Naive thymus-derived CD8-positive, alpha-beta T cell (primary cell): Measurements from ENCODE around the gene KIF26A. TPM values are rescaled to one million over a fixed set of nuclear protein-coding genes. Genes with fewer than 3 reads are reported as not detected.

Experiments used
- ATAC-seq, 2 donors: fragments of 150-1000 bp; cut with Tn5 transposase in 1 of 2; sonication (Bioruptor Pico), chemical (Tn5 transposase) in 1 of 2; 1 replicate in 1 of 2; 2 replicates in 1 of 2; pipeline ENCODE4 v1.10.0; 2021; ENCODE audit warnings: mild to moderate bottlenecking in 2 of 2, moderate library complexity in 2 of 2
- POLR2A ChIA-PET: fragments of 350-600 bp; sonication (Branson Sonifier 250); formaldehyde crosslinking; loops from one replicate; lab custom pipeline; 2021; ENCODE audit warnings: antibody characterized with exemption; lab: Charles Lee
- DNase-seq, 10 donors: peaks; one replicate each; pipeline versions ENCODE4 v3.0.0 to v3.0.0-alpha.2; 2020 to 2022
- H3K27ac Mint-ChIP-seq, 10 donors: one replicate each; pipeline ENCODE4 v1.8.0; 2020 to 2022; ENCODE audit warnings: mild to moderate bottlenecking in 10 of 10, mixed read lengths in 10 of 10, moderate library complexity in 4 of 10, inconsistent platforms in 1 of 10
- H3K27me3 Mint-ChIP-seq, 5 donors: one replicate each; pipeline ENCODE4 v1.8.0; 2021 to 2022; ENCODE audit warnings: mixed read lengths in 5 of 5
- H3K36me3 Mint-ChIP-seq, 3 donors: one replicate each; pipeline ENCODE4 v1.8.0; 2020 to 2022; ENCODE audit warnings: mixed read lengths in 3 of 3, mild to moderate bottlenecking in 2 of 3, inconsistent platforms in 1 of 3
- H3K4me1 Mint-ChIP-seq, 4 donors: one replicate each; pipeline ENCODE4 v1.8.0; 2021 to 2022; ENCODE audit warnings: mixed read lengths in 4 of 4
- H3K4me3 Mint-ChIP-seq, 10 donors: one replicate each; pipeline ENCODE4 v1.8.0; 2020 to 2022; ENCODE audit warnings: mild to moderate bottlenecking in 10 of 10, mixed read lengths in 10 of 10, moderate library complexity in 6 of 10, inconsistent platforms in 1 of 10
- H3K9me3 Mint-ChIP-seq, 9 donors: one replicate each; pipeline ENCODE4 v1.8.0; 2020 to 2022; ENCODE audit warnings: mixed read lengths in 9 of 9, mild to moderate bottlenecking in 3 of 9, inconsistent platforms in 1 of 9, moderate library complexity in 1 of 9
- polyA plus RNA-seq, 3 donors: library from polyadenylated mRNA; unstranded; fragments of 300-500 nt; fragmentation: Illumina TruSeq; gene quantifications; one replicate each; pipeline ENCODE4 v1.2.3, GENCODE V29; 2021
- total RNA-seq, 8 experiments: library from RNA in 2 of 8; stranded (reverse) in 2 of 8; gene quantifications; one replicate each; pipeline ENCODE4 v1.2.3 and lab custom pipeline; 2021 to 2026

Gene KIF26A
- total and polyA plus RNA-seq, 5 experiments from 2014 or later: 0.10 to 0.11 TPM; not detected in 3

GRCh38 chr14:104104076-104104901 lies 34.1 kb upstream of the KIF26A start:
- H3K4me1 Mint-ChIP-seq: no peaks in the 10 kb centered on the region
- ATAC-seq: no peak
- POLR2A ChIA-PET: no interaction called here
- peak in 2 of 10 donors; percentile 1 to 41 for DNase-seq
- H3K9me3 Mint-ChIP-seq: no peaks in the 10 kb centered on the region
- no peak overlapping the region for H3K4me3 Mint-ChIP-seq
- H3K27ac Mint-ChIP-seq: no peak overlapping the region
- no peaks in the 10 kb centered on the region for H3K36me3 Mint-ChIP-seq
- no peaks in the 10 kb centered on the region for H3K27me3 Mint-ChIP-seq

DNA sequence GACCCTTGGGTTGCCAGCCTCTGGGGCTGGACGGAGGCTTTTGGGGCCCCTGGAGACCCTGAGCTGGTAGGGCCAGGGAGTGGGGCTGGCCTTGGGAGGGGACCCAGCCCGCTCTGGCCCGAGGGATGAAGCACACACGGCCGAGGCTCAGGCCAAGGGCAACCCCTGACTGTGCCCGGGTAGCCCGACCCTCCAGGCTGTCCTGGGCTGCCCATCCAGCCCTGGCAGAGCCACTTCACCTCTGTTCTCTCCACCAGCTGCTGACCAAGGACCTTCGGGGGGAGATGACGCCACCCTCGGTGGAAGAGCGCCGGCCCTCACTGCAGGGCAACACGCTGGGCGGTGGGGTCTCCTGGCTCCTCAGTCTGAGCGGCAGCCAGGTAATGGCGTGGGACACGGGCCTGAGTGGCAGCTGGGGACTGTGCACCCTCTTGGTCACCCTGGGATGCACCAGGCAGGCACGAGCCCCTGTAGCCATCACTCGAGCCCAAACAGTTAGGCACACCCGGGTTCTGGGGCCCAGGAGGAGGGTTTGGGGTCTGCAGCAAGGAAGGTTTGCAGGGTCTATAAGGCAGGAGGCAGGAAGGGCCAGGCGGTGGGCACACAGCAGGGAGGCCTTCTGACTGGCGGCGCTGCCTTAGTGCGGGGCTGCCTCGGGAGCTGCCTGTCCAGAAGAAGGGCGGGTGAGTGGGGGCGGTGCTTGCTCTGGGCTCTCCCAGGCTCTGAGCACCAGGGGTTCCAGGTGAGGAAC lies 33.1 kb upstream of the KIF26A start:
- peak in 2 of 10 donors; percentile 0 to 45 for DNase-seq
- no peak for ATAC-seq
- Mint-ChIP-seq H3K36me3 (no peaks in the 10 kb centered on the region), H3K4me3 (no peak overlapping the region), H3K4me1 (no peaks in the 10 kb centered on the region), H3K27ac (no peak overlapping the region), H3K9me3 (no peaks in the 10 kb centered on the region), H3K27me3 (no peaks in the 10 kb centered on the region)
- POLR2A ChIA-PET: no interaction called here

GRCh38 chr14:104105822-104106470 lies 32.4 kb upstream of the KIF26A start:
- no peaks in the 10 kb centered on the region for H3K36me3 Mint-ChIP-seq
- POLR2A ChIA-PET: no interaction called here
- H3K27ac Mint-ChIP-seq: no peak overlapping the region
- H3K27me3 Mint-ChIP-seq: no peaks in the 10 kb centered on the region
- no peaks in the 10 kb centered on the region for H3K4me1 Mint-ChIP-seq
- ATAC-seq (no peak), DNase-seq (peak in 2 of 10 donors; percentile 3 to 49)
- no peak overlapping the region for H3K4me3 Mint-ChIP-seq
- no peaks in the 10 kb centered on the region for H3K9me3 Mint-ChIP-seq

DNA sequence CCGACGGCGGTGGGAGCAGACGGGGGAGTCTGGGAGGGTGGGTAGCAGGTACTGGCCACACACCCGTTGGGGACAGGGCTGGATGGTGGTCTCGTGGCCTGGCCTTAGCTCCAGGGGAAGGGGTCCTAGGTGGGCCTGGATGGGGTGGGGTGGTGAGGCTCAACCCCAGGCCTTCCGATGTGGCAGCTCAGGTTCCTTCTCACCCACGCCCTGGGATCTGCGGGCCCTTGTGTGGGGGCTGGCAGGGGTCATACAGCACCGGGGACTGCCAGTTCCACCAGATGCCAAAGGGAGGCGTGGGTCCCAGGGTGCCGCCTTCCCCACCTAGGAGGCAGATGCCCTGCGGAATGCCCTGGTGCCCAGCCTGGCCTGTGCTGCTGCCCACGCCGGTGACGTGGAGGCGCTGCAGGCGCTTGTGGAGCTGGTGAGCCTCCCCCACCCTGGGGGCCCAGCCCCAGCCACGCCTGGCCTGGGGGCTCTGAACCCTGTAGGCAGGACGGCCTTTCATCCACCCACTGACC lies 31.9 kb upstream of the KIF26A start:
- Mint-ChIP-seq H3K4me3 (no peak overlapping the region), H3K4me1 (no peaks in the 10 kb centered on the region), H3K9me3 (no peaks in the 10 kb centered on the region), H3K27me3 (no peaks in the 10 kb centered on the region), H3K36me3 (no peaks in the 10 kb centered on the region), H3K27ac (no peak overlapping the region)
- ATAC-seq: no peak
- POLR2A ChIA-PET: no interaction called here
- peak in 2 of 10 donors; percentile 3 to 58 for DNase-seq

- H3K36me3 Mint-ChIP-seq: no peaks in the 10 kb centered on the region
- no peaks in the 10 kb centered on the region for H3K27me3 Mint-ChIP-seq
- POLR2A ChIA-PET: no interaction called here
- DNase-seq: peak in 3 of 10 donors; percentile 0 to 61 (median 1)
- no peaks in the 10 kb centered on the region for H3K4me1 Mint-ChIP-seq
- no peak overlapping the region for H3K27ac Mint-ChIP-seq
- H3K9me3 Mint-ChIP-seq: no peaks in the 10 kb centered on the region
- no peak overlapping the region for H3K4me3 Mint-ChIP-seq
- no peak for ATAC-seq
Observed at GRCh38 chr14:104107101-104107581, 31.2 kb upstream of the KIF26A start.

- Mint-ChIP-seq H3K4me3 (no peak overlapping the region), H3K27me3 (peaks cover 0 to 2% (median 0%) of the 10 kb centered on the region in 5 donors), H3K4me1 (no peaks in the 10 kb centered on the region), H3K9me3 (no peaks in the 10 kb centered on the region), H3K36me3 (no peaks in the 10 kb centered on the region), H3K27ac (no peak overlapping the region)
- DNase-seq: peak in 3 of 10 donors; percentile 0 to 54 (median 3)
- POLR2A ChIA-PET: no interaction called here
- no peak for ATAC-seq
Observed at GRCh38 chr14:104107611-104108569, 30.5 kb upstream of the KIF26A start.

- DNase-seq (peak in 3 of 10 donors; percentile 0 to 57 (median 1)), ATAC-seq (no peak)
- POLR2A ChIA-PET: no interaction called here
- Mint-ChIP-seq H3K27me3 (peaks cover 0 to 4% (median 0%) of the 10 kb centered on the region in 5 donors), H3K4me1 (no peaks in the 10 kb centered on the region), H3K36me3 (no peaks in the 10 kb centered on the region), H3K4me3 (no peak overlapping the region), H3K9me3 (no peaks in the 10 kb centered on the region), H3K27ac (no peak overlapping the region)
Observed at GRCh38 chr14:104108570-104109541, 29.5 kb upstream of the KIF26A start.

DNA sequence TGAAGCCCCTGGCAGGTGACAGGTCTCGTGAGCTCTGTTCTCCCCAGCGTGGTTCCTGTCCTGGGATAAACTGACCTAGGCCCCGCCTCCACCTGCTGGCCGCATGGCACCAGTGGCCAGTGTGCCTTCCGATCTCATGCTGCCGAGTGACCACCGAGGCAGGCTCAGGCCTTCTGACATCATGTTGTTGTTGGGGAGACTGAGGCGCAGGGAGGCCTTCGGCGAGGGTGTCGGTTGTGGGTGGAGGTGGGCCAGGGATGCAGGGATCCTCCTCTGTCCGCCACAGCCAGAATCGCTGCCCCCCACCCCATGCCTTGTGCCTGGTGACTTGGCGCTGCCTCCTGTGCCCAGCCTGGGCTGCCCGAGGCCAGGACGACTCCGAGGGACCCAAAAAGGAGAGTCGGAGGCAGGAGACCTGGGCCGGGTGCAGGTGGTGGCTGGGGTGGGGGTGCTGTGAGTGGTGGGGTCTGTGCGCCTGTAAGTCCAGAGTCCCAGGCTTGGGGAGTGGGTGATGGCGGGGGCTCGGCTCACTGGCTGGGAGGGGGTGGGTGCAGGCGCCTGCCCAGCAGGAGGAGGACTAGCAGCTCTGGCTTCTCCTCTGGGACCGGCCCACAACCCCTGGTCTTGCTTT lies 28.5 kb upstream of the KIF26A start:
- H3K4me3 Mint-ChIP-seq: no peak overlapping the region
- no peaks in the 10 kb centered on the region for H3K36me3 Mint-ChIP-seq
- no peaks in the 10 kb centered on the region for H3K9me3 Mint-ChIP-seq
- DNase-seq: peak in 2 of 10 donors; percentile 2 to 56
- H3K4me1 Mint-ChIP-seq: no peaks in the 10 kb centered on the region
- no peak for ATAC-seq
- POLR2A ChIA-PET: no interaction called here
- H3K27ac Mint-ChIP-seq: no peak overlapping the region
- H3K27me3 Mint-ChIP-seq: peaks cover 0 to 11% (median 4%) of the 10 kb centered on the region in 5 donors

DNA sequence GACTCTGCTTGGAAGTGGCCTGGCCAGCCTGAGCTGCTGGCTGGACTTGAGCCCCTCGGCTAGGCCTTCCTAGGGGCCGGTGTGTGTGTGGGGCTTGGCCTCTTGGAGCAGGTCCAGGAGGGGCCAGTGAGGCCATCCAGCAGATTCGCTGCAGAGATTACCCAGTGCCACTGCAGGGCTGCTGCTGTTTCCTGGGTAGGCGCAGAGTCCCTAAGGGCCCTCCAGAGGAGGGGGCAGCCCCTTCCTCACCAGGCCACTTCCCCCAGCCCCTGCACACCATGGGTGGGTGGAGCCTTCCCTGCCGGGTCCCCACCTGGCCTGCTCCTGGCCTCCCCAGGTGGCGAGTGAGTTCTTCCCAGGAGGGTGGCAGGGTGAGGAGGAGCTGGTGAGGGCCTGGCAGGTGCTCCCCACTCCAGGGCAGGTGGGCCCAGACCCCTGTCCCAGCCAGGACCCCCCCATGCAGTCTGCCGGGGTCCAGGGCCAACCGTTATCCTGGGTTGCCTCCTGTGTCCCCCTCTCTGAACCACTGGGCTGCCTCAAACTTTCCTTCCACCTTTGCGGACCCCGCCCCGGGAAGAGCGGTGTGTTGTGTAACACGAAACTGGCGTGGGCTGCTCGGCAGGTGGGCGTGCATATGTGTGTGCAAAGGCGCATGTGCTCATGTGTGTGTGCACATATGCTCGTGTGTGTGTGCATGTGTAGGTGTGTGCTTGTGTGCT lies 27.7 kb upstream of the KIF26A start:
- H3K4me3 Mint-ChIP-seq: no peak overlapping the region
- DNase-seq (peak in 2 of 10 donors; percentile 3 to 35), ATAC-seq (no peak)
- H3K27ac Mint-ChIP-seq: peak overlapping the region in 1 of 10 donors; percentile 49
- H3K36me3 Mint-ChIP-seq: peaks cover 0 to 4% (median 0%) of the 10 kb centered on the region in 3 donors
- H3K4me1 Mint-ChIP-seq: peaks cover 0 to under 1% (median 0%) of the 10 kb centered on the region in 4 donors
- H3K27me3 Mint-ChIP-seq: peaks cover 0 to 19% (median 11%) of the 10 kb centered on the region in 5 donors
- no peaks in the 10 kb centered on the region for H3K9me3 Mint-ChIP-seq
- POLR2A ChIA-PET: no interaction called here
